ENCODE results near the gene MCTP1. TPM values are rescaled to one million over a fixed set of nuclear protein-coding genes. Genes with fewer than 3 reads are reported as not detected.

Gene MCTP1
- total RNA-seq, 3 donors from 2014 or later: 22.8 to 57.8 (median 24.3) TPM

DNA sequence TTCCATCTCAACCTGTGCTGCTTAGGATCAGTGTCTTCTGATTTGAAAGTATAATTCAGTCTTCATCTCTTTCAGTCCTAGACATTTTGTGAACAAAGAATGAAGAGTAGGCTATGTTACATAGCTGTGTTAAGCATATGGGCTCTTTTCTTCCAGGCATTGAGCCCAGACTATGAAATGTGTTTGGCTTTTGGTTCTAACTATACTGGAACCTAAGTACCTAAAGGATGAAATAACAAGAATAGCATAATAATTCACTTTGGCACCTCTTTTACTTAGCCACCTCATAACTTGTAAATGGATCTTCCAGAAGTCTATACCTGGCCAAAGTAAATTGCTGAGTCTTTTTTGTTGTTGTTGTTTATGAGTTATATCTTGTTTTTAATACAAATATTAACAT lies 595.0 kb downstream of the MCTP1 start:
- TF ChIP-seq POLR2A (IDR thresholded peaks at IDR 0.05) (no peak), POLR2AphosphoS5 (IDR thresholded peaks at IDR 0.05) (no peak), CTCF (IDR thresholded peaks at IDR 0.05) (no peak)

DNA sequence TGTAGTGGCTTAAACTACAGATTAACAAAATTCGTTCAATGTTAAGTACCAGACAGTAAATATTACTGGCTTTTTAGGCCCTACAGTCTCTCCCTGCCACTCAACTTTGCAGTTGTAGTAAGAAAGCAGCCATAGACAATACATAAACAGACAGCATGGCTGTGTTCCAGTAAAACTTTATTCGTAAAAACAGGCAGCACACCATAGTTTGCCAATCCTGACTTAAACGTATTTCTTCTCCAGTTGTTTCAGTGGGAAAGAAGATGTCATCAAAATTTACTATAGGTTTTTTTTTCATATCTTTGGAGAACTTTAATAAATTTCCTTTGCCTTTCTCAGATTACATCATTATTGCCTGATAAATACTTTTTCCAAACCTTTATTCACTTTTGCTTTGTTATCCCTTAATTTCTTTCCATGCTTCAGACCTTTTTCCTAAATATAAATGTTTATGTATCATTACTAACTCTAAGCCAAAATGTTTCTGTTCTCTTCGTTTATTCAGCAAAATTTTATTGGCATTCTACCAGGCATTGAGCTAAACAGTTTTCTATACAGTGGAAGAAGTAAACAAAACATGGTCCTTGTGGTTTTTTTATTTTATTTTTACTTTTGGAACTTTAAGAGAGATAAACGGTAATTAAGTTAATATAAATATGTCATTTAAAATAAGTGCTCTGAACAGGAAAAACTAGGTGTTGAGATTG lies 601.9 kb downstream of the MCTP1 start:
- H3K36me3 ChIP-seq: no peaks in the 10 kb centered on the region
- H3K4me1 ChIP-seq: no peaks in the 10 kb centered on the region
- TF ChIP-seq POLR2A (IDR thresholded peaks at IDR 0.05) (no peak), POLR2AphosphoS5 (IDR thresholded peaks at IDR 0.05) (no peak)
- H3K9me3 ChIP-seq: no peaks in the 10 kb centered on the region
- no peak for DNase-seq (ENCODE audit: low spot score in 2 of 2)
- H3K27ac ChIP-seq: no peak overlapping the region
- H3K27me3 ChIP-seq: no peaks in the 10 kb centered on the region
- no peak overlapping the region for H3K4me3 ChIP-seq
- intact Hi-C loops (cut with DNase I; ENCODE audit: low total_unique reads): no loop called here

More for the DNA sequence above, 595.0 kb downstream of the MCTP1 start:
- no peak overlapping the region for H3K27ac ChIP-seq
- no peaks in the 10 kb centered on the region for H3K4me1 ChIP-seq
- no peaks in the 10 kb centered on the region for H3K9me3 ChIP-seq
- no peaks in the 10 kb centered on the region for H3K27me3 ChIP-seq
- H3K36me3 ChIP-seq: no peaks in the 10 kb centered on the region
- H3K4me3 ChIP-seq: no peak overlapping the region
- no peak for DNase-seq (ENCODE audit: low spot score in 2 of 2)
- intact Hi-C loops (cut with DNase I; ENCODE audit: low total_unique reads): no loop called here

GRCh38 chr5:94675965-94676618 lies 608.8 kb downstream of the MCTP1 start:
- no peak for TF ChIP-seq CTCF (IDR thresholded peaks at IDR 0.05)
- TF ChIP-seq POLR2A (IDR thresholded peaks at IDR 0.05): no peak
- TF ChIP-seq POLR2AphosphoS5 (IDR thresholded peaks at IDR 0.05): no peak

DNA sequence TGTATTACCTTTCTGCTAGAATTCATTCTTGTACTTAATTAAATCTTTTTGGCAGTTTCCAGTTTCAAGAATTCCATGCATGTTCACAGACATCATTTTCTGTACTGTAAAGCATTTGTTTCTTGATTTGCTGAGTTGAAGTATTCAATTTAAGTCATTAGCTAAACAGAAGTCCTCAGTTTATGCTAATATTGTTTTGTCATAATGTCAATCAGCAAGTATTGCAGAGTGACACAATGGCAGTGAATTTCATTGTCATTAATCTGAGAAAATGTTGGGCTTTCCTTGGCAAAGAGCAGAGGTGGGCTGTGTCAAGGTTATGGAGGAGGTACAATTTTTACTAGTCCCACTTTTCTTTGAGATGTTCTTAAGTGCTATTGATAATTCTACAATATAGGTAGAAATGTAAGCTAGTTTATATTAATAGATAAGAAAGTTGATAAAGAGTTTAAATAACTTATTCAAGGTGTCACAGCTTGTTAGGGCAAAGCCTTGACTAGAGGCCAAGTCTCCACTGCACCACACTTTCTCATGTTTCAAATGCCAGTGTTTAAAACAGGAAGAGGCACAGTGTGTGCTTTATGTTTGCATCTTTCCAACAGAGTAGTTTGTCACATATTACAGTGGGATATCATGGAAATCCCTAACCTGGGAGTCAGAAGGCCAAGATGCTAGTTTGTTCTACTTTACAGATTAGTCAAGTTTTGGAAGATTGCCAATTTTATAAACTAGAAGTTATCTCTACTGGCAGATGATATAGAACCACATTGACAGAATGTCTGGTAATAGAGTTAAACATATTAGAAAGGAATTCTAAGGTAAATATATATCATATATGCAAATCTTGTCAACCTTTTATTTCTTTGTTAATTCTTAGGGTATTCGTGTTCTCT lies 610.2 kb downstream of the MCTP1 start:
- Histone ChIP-seq H3K27me3 (no peaks in the 10 kb centered on the region), H3K4me1 (no peaks in the 10 kb centered on the region), H3K36me3 (no peaks in the 10 kb centered on the region), H3K27ac (no peak overlapping the region), H3K9me3 (no peaks in the 10 kb centered on the region), H3K4me3 (no peak overlapping the region)
- DNase-seq (ENCODE audit: low spot score in 2 of 2): no peak
- TF ChIP-seq POLR2A (IDR thresholded peaks at IDR 0.05) (no peak), CTCF (IDR thresholded peaks at IDR 0.05) (no peak), POLR2AphosphoS5 (IDR thresholded peaks at IDR 0.05) (no peak)
- intact Hi-C loops (cut with DNase I; ENCODE audit: low total_unique reads): no loop called here

More at GRCh38 chr5:94675965-94676618, 608.8 kb downstream of the MCTP1 start:
- no peak overlapping the region for H3K27ac ChIP-seq
- no peaks in the 10 kb centered on the region for H3K27me3 ChIP-seq
- H3K9me3 ChIP-seq: no peaks in the 10 kb centered on the region
- H3K4me3 ChIP-seq: no peak overlapping the region
- DNase-seq (ENCODE audit: low spot score in 2 of 2): no peak
- intact Hi-C loops (cut with DNase I; ENCODE audit: low total_unique reads): no loop called here
- H3K36me3 ChIP-seq: no peaks in the 10 kb centered on the region
- H3K4me1 ChIP-seq: no peaks in the 10 kb centered on the region

- Histone ChIP-seq H3K4me3 (no peak overlapping the region), H3K36me3 (no peaks in the 10 kb centered on the region), H3K27me3 (no peaks in the 10 kb centered on the region), H3K9me3 (no peaks in the 10 kb centered on the region), H3K27ac (no peak overlapping the region), H3K4me1 (no peaks in the 10 kb centered on the region)
- intact Hi-C loops (cut with DNase I; ENCODE audit: low total_unique reads): no loop called here
- TF ChIP-seq POLR2AphosphoS5 (IDR thresholded peaks at IDR 0.05) (no peak), POLR2A (IDR thresholded peaks at IDR 0.05) (no peak), CTCF (IDR thresholded peaks at IDR 0.05) (no peak)
- no peak for DNase-seq (ENCODE audit: low spot score in 2 of 2)
Measured at GRCh38 chr5:94672746-94673145, 612.1 kb downstream of the MCTP1 start.

All from breast epithelium (tissue), 4 donors.